ENCODE results near the gene CHRD.

DNA sequence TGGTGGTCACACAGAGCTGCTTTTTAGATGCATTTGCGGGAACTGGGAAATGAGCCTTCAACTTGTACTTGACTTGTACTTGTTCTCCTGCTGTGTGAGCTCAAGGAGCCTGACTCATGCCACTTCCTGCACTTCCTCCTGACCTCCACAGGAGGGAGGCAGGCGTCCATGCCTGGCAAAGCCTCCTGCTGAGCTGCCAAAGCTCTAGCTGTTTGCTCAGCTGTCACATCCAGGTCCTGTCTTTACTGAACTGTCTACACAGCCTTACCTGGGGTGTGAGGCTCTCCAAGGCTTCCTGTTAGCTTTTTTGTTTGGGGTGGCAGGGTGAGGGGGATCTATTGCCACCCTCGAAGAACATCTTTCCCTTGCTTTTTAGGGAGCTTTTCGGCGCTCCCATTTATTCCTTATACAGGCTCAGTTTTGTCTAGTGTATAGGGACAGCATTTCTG, 8.3 kb upstream of the CHRD start:
- TF ChIP-seq, protein P1, sequence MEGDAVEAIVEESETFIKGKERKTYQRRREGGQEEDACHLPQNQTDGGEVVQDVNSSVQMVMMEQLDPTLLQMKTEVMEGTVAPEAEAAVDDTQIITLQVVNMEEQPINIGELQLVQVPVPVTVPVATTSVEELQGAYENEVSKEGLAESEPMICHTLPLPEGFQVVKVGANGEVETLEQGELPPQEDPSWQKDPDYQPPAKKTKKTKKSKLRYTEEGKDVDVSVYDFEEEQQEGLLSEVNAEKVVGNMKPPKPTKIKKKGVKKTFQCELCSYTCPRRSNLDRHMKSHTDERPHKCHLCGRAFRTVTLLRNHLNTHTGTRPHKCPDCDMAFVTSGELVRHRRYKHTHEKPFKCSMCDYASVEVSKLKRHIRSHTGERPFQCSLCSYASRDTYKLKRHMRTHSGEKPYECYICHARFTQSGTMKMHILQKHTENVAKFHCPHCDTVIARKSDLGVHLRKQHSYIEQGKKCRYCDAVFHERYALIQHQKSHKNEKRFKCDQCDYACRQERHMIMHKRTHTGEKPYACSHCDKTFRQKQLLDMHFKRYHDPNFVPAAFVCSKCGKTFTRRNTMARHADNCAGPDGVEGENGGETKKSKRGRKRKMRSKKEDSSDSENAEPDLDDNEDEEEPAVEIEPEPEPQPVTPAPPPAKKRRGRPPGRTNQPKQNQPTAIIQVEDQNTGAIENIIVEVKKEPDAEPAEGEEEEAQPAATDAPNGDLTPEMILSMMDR (IDR thresholded peaks at IDR 0.05) = peak in 1 of 3 donors; percentile 90
- no peak for TF ChIP-seq POLR2A (IDR thresholded peaks at IDR 0.05)

All from lower leg skin (tissue), 3 donors.